Uterus (tissue), 4 donors: ENCODE results near the gene SRA1. TPM values are rescaled to one million over a fixed set of nuclear protein-coding genes. Genes with fewer than 3 reads are reported as not detected.
A peak's percentile ranks its signal among the peaks of the same experiment; 100 is the strongest.
"Not testable (repeated sequence)": the region's sequence is repeated elsewhere in the genome, so short reads cannot be mapped to it uniquely, and the experiment has no call there.

Source experiments
- DNase-seq, 2 donors: peaks; one replicate each; pipeline ENCODE4 v3.0.0-alpha.2; 2019 to 2020
- H3K27ac ChIP-seq, 2 donors: fragments of 200-600 bp; sonication (generic); 1 replicate in 1 of 2; 2 replicates in 1 of 2; pipeline ENCODE4 v1.5.1; 2016 to 2018
- H3K27me3 ChIP-seq, 2 donors: fragments of 200-600 bp; sonication (generic); one replicate each; pipeline ENCODE4 v1.5.1; 2018 to 2019; ENCODE audit warnings: control low read depth in 1 of 2
- H3K36me3 ChIP-seq, 2 donors: fragments of 200-600 bp; sonication (generic); one replicate each; pipeline ENCODE4 v1.5.1; 2019; ENCODE audit warnings: control low read depth in 1 of 2
- H3K4me1 ChIP-seq, 2 donors: fragments of 200-600 bp; sonication (generic); one replicate each; pipeline ENCODE4 v1.5.1; 2018 to 2019; ENCODE audit warnings: control low read depth in 1 of 2
- H3K4me3 ChIP-seq, 2 donors: fragments of 200-600 bp; sonication (generic); 1 replicate in 1 of 2; 2 replicates in 1 of 2; pipeline ENCODE4 v1.5.1; 2018 to 2019; ENCODE audit warnings: mild to moderate bottlenecking in 1 of 2
- H3K9me3 ChIP-seq, 2 donors: fragments of 200-600 bp; sonication (generic); one replicate each; pipeline ENCODE4 v1.5.1; 2019; ENCODE audit warnings: control low read depth in 1 of 2
- CTCF ChIP-seq, 4 experiments: fragments of 200-600 bp in 2 of 4; fragments of 450-650 bp in 2 of 4; sonication (generic) in 2 of 4; IDR thresholded peaks; one replicate each; pipeline ENCODE4 v1.5.1; 2016 to 2019; ENCODE audit warnings: antibody characterized with exemption in 4 of 4, mild to moderate bottlenecking in 2 of 4, moderate library complexity in 1 of 4
- POLR2A ChIP-seq, 2 donors: fragments of 450-650 bp; IDR thresholded peaks; one replicate each; pipeline ENCODE4 v1.6.1; 2016; ENCODE audit warnings: antibody characterized with exemption in 2 of 2, mild to moderate bottlenecking in 1 of 2, moderate library complexity in 1 of 2
- intact Hi-C: fragments of 100-400 bp; cut with DNase I; formaldehyde crosslinking; loops from one replicate; pipeline ENCODE4 v1.15.1; 2023; ENCODE audit warnings: low total_unique reads
- total RNA-seq, 4 donors: library from RNA; depleted of rRNA in 3 of 4; stranded (reverse); fragments of >200 nt in 3 of 4; gene quantifications; one replicate each; pipeline versions ENCODE4 v1.1.0 to v1.2.4, GENCODE V29; 2014 to 2023
- donor health status: DM: yes; HTN: yes; CAD: no.

Gene SRA1
- total RNA-seq, 4 donors from 2014 or later, result 2.6 to 32.6 (median 22.9) TPM

GRCh38 chr5:140591747-140592372 lies 34.6 kb upstream of the SRA1 start:
- Histone ChIP-seq H3K9me3 (no peaks in the 10 kb centered on the region), H3K36me3 (no peaks in the 10 kb centered on the region), H3K4me3 (no peak overlapping the region), H3K4me1 (no peaks in the 10 kb centered on the region), H3K27ac (no peak overlapping the region), H3K27me3 (no peaks in the 10 kb centered on the region)
- TF ChIP-seq POLR2A (IDR thresholded peaks at IDR 0.05) (no peak), CTCF (IDR thresholded peaks at IDR 0.05) (no peak)
- intact Hi-C loops, result no loop called here
- DNase-seq, result no peak

DNA sequence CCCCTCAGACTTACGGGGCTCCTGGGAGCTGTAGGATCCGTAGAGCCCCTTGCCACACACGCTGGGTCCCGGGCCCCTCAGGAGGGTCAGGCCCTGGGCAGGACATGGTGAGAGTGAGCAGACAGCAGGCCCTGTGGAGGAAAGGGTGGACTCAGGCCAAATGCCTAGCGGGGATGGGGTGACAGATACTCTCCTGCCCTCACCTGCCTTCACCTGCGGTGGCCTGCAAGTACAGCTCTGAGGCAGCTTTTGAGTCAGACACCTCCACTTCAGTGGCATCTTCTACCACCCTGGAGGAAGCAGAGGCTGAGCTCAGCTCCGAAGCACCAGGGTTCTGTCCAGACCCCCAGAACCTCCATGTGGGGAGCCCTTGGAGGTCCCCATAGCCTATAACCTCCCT lies 33.6 kb upstream of the SRA1 start:
- no peak for DNase-seq
- Histone ChIP-seq H3K9me3 (no peaks in the 10 kb centered on the region), H3K27me3 (no peaks in the 10 kb centered on the region), H3K4me1 (no peaks in the 10 kb centered on the region), H3K27ac (no peak overlapping the region), H3K4me3 (no peak overlapping the region), H3K36me3 (no peaks in the 10 kb centered on the region)
- TF ChIP-seq CTCF (IDR thresholded peaks at IDR 0.05) (no peak), POLR2A (IDR thresholded peaks at IDR 0.05) (no peak)
- intact Hi-C loops, result no loop called here

GRCh38 chr5:140588311-140589070 lies 31.2 kb upstream of the SRA1 start:
- no peaks in the 10 kb centered on the region for H3K9me3 ChIP-seq
- TF ChIP-seq POLR2A (IDR thresholded peaks at IDR 0.05) (no peak), CTCF (IDR thresholded peaks at IDR 0.05) (no peak)
- no peaks in the 10 kb centered on the region for H3K4me1 ChIP-seq
- H3K27me3 ChIP-seq, result no peaks in the 10 kb centered on the region
- DNase-seq, result no peak
- H3K27ac ChIP-seq, result peak overlapping the region in 1 of 2 donors; percentile 57
- H3K4me3 ChIP-seq, result no peak overlapping the region
- no peaks in the 10 kb centered on the region for H3K36me3 ChIP-seq
- intact Hi-C loops, result no loop called here

GRCh38 chr5:140587495-140587894 lies 30.2 kb upstream of the SRA1 start:
- H3K27ac ChIP-seq, result no peak overlapping the region
- intact Hi-C loops, result no loop called here
- TF ChIP-seq POLR2A (IDR thresholded peaks at IDR 0.05) (no peak), CTCF (IDR thresholded peaks at IDR 0.05) (no peak)

GRCh38 chr5:140579188-140579747 lies 22.0 kb upstream of the SRA1 start:
- H3K9me3 ChIP-seq, H3K4me3 ChIP-seq, H3K27ac ChIP-seq, H3K27me3 ChIP-seq, H3K36me3 ChIP-seq, H3K4me1 ChIP-seq, intact Hi-C loops, DNase-seq: not testable (repeated sequence)

More at GRCh38 chr5:140587495-140587894, 30.2 kb upstream of the SRA1 start:
- Histone ChIP-seq H3K27me3 (no peaks in the 10 kb centered on the region), H3K4me3 (no peak overlapping the region), H3K36me3 (no peaks in the 10 kb centered on the region), H3K4me1 (no peaks in the 10 kb centered on the region), H3K9me3 (no peaks in the 10 kb centered on the region)
- DNase-seq, result no peak
